ENCODE measurements around the gene KLHL26. TPM values are rescaled to one million over a fixed set of nuclear protein-coding genes. Genes with fewer than 3 reads are reported as not detected.

The KLHL26 gene
- total RNA-seq, 1 experiment from 2014 or later = 17.1 TPM

DNA sequence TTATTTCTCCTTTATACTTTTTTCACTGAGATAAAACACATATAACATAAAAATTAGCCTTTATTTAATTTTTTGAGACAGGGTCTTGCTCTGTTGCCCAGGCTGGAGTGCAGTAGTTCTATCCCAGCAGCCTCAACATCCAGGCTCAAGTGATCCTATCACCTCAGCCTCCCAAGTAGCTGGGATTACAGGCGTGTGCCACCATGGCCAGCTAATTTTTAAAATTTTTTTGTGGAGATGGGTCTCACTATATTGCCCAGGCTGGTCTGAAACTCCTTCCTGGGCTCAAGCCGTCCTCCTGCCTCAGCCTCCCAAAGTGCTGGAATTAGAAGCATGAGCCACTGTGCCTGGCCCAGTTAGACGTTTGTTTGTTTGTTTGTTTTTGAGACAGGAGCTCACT, 75.1 kb downstream of the KLHL26 start:
- POLR2A ChIA-PET = no interaction called here
- no TSS peak for BruUV-seq (replicated peaks)
- H2AFZ ChIP-seq (ENCODE audit: low read depth, low read length, poor library complexity, severe bottlenecking) = no peak overlapping the region
- H3K4me3 ChIP-seq (replicated peaks in 1 of 2; ENCODE audit: low read depth in 1 of 2, low read length in 2 of 2) = no peak overlapping the region
- H3K27me3 ChIP-seq (ENCODE audit: insufficient read depth, low read length) = no peaks in the 10 kb centered on the region
- H3K79me2 ChIP-seq (ENCODE audit: insufficient read depth, low read length) = peaks cover 10% of the 10 kb centered on the region; the same call in 1 of the 2 replicates
- RAD21 ChIA-PET (ENCODE audit: low non-redundant PET in 1 of 2, low total read pairs in 2 of 2, uncharacterized antibody in 2 of 2, unreplicated experiment in 2 of 2) = no interaction called here
- no peaks in the 10 kb centered on the region for H3K4me1 ChIP-seq (ENCODE audit: control insufficient read depth in 1 of 2, insufficient read depth in 2 of 2, low read length in 2 of 2)
- no peaks in the 10 kb centered on the region for H3K9me3 ChIP-seq (ENCODE audit: control insufficient read depth in 1 of 2, insufficient read depth in 1 of 2, low read depth in 1 of 2, low read length in 2 of 2)
- CTCF ChIA-PET = no interaction called here
- no peak overlapping the region for H3K27ac ChIP-seq (ENCODE audit: low read depth, low read length)
- no peak overlapping the region for H3K9ac ChIP-seq (ENCODE audit: low read length)
- H4K20me1 ChIP-seq (ENCODE audit: insufficient read depth) = no peaks in the 10 kb centered on the region
- TF ChIP-seq CBX3 (IDR thresholded peaks at IDR 0.05; ENCODE audit: low read depth) (no peak), EZH2 (IDR thresholded peaks at IDR 0.05) (no peak), JUND (IDR thresholded peaks at IDR 0.05) (no peak), CEBPB (IDR thresholded peaks at IDR 0.05; ENCODE audit: low read depth) (no peak), RAD21 (IDR thresholded peaks at IDR 0.05; ENCODE audit: low read depth) (no peak), ELF1 (IDR thresholded peaks at IDR 0.05; ENCODE audit: borderline replicate concordance, low read depth) (no peak), ZBTB33 (IDR thresholded peaks at IDR 0.05; ENCODE audit: extremely low read depth, insufficient replicate concordance, low read length) (no peak), POLR2A (IDR thresholded peaks at IDR 0.05; ENCODE audit: borderline replicate concordance, extremely low read depth, insufficient read depth, insufficient read length) (no peak), SIN3A (IDR thresholded peaks at IDR 0.05; ENCODE audit: low read depth) (no peak)
- no peaks in the 10 kb centered on the region for H3K9me2 ChIP-seq (ENCODE audit: insufficient read depth)
- no peaks in the 10 kb centered on the region for H3K36me3 ChIP-seq (ENCODE audit: control insufficient read depth in 1 of 2, insufficient read depth in 2 of 2, low read length in 2 of 2)
- intact Hi-C loops (cut with micrococcal nuclease) = no loop called here
- no peak overlapping the region for H3K4me2 ChIP-seq (ENCODE audit: low read length)
- DNase-seq (ENCODE audit: low read depth, low spot score) = no peak
- no peak for ATAC-seq

GRCh38 chr19:18712981-18713380, 76.2 kb downstream of the KLHL26 start:
- ChIA-PET CTCF (no interaction called here), POLR2A (no interaction called here), RAD21 (ENCODE audit: low non-redundant PET in 1 of 2, low total read pairs in 2 of 2, uncharacterized antibody in 2 of 2, unreplicated experiment in 2 of 2) (no interaction called here)
- intact Hi-C loops (cut with micrococcal nuclease) = no loop called here
- H4K20me1 ChIP-seq (ENCODE audit: insufficient read depth) = no peaks in the 10 kb centered on the region
- no peak overlapping the region for H3K27ac ChIP-seq (ENCODE audit: low read depth, low read length)
- no peak overlapping the region for H3K4me2 ChIP-seq (ENCODE audit: low read length)
- H3K79me2 ChIP-seq (ENCODE audit: insufficient read depth, low read length) = peaks cover under 1% of the 10 kb centered on the region; the same call in 1 of the 2 replicates
- no TSS peak for BruUV-seq (replicated peaks)
- no peak for DNase-seq (ENCODE audit: low read depth, low spot score)
- no peaks in the 10 kb centered on the region for H3K36me3 ChIP-seq (ENCODE audit: control insufficient read depth in 1 of 2, insufficient read depth in 2 of 2, low read length in 2 of 2)
- no peaks in the 10 kb centered on the region for H3K9me3 ChIP-seq (ENCODE audit: control insufficient read depth in 1 of 2, insufficient read depth in 1 of 2, low read depth in 1 of 2, low read length in 2 of 2)
- H3K4me1 ChIP-seq (ENCODE audit: control insufficient read depth in 1 of 2, insufficient read depth in 2 of 2, low read length in 2 of 2) = no peaks in the 10 kb centered on the region
- H3K27me3 ChIP-seq (ENCODE audit: insufficient read depth, low read length) = no peaks in the 10 kb centered on the region
- H2AFZ ChIP-seq (ENCODE audit: low read depth, low read length, poor library complexity, severe bottlenecking) = no peak overlapping the region
- no peak overlapping the region for H3K9ac ChIP-seq (ENCODE audit: low read length)
- H3K4me3 ChIP-seq (replicated peaks in 1 of 2; ENCODE audit: low read depth in 1 of 2, low read length in 2 of 2) = no peak overlapping the region
- ATAC-seq = no peak
- H3K9me2 ChIP-seq (ENCODE audit: insufficient read depth) = no peaks in the 10 kb centered on the region
- TF ChIP-seq EZH2 (IDR thresholded peaks at IDR 0.05) (no peak), REST (IDR thresholded peaks at IDR 0.05; ENCODE audit: low read depth) (no peak), CBX3 (IDR thresholded peaks at IDR 0.05; ENCODE audit: low read depth) (no peak), SP1 (IDR thresholded peaks at IDR 0.05; ENCODE audit: low read depth) (no peak), MAX (IDR thresholded peaks at IDR 0.05) (no peak), RAD21 (IDR thresholded peaks at IDR 0.05; ENCODE audit: low read depth) (no peak), SRF (IDR thresholded peaks at IDR 0.05; ENCODE audit: low read depth) (no peak)
- TF ChIP-seq, protein P1, sequence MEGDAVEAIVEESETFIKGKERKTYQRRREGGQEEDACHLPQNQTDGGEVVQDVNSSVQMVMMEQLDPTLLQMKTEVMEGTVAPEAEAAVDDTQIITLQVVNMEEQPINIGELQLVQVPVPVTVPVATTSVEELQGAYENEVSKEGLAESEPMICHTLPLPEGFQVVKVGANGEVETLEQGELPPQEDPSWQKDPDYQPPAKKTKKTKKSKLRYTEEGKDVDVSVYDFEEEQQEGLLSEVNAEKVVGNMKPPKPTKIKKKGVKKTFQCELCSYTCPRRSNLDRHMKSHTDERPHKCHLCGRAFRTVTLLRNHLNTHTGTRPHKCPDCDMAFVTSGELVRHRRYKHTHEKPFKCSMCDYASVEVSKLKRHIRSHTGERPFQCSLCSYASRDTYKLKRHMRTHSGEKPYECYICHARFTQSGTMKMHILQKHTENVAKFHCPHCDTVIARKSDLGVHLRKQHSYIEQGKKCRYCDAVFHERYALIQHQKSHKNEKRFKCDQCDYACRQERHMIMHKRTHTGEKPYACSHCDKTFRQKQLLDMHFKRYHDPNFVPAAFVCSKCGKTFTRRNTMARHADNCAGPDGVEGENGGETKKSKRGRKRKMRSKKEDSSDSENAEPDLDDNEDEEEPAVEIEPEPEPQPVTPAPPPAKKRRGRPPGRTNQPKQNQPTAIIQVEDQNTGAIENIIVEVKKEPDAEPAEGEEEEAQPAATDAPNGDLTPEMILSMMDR (IDR thresholded peaks at IDR 0.05 in 2 of 3, conservative IDR thresholded peaks at IDR 0.05 in 1 of 3; ENCODE audit: borderline replicate concordance in 1 of 3, insufficient read depth in 1 of 3, low read depth in 2 of 3, low read length in 2 of 3) = no peak

Measured in HCT116 (cell line).